Ovary (tissue), 9 donors: ENCODE data around the gene ZNF593. TPM values are rescaled to one million over a fixed set of nuclear protein-coding genes. Genes with fewer than 3 reads are reported as not detected.

ENCODE experiments used
- DNase-seq, 5 donors: peaks; one replicate each; pipeline ENCODE4 v3.0.0-alpha.2; 2019 to 2020
- H3K27ac ChIP-seq, 2 donors: fragments of 200-600 bp; one replicate each; pipeline versions ENCODE4 v1.5.1 to v1.8.0; 2019 to 2022
- H3K27me3 ChIP-seq: fragments of 200-600 bp; one replicate; pipeline ENCODE4 v1.8.0; 2022
- H3K36me3 ChIP-seq: fragments of 200-600 bp; sonication (generic); one replicate; pipeline ENCODE4 v1.5.1; 2019
- H3K4me1 ChIP-seq: one replicate; pipeline ENCODE4 v1.8.1; 2013; ENCODE audit warnings: mild to moderate bottlenecking, moderate library complexity; ENCODE audit not compliant: insufficient read depth
- H3K4me3 ChIP-seq: fragments of 200-600 bp; sonication (generic); one replicate; pipeline ENCODE4 v1.5.1; 2017
- H3K9me3 ChIP-seq, 2 donors: fragments of 200-600 bp in 1 of 2; sonication (generic) in 1 of 2; one replicate each; pipeline versions ENCODE4 v1.5.1 to v1.8.1; 2013 to 2019; ENCODE audit warnings: mild to moderate bottlenecking in 1 of 2, moderate library complexity in 1 of 2
- EP300 ChIP-seq: sonication (generic); formaldehyde crosslinking; IDR thresholded peaks from one replicate; pipeline ENCODE4 v1.6.1; 2017; ENCODE audit warnings: antibody characterized with exemption
- POLR2A ChIP-seq: fragments of 450-650 bp; IDR thresholded peaks from one replicate; pipeline ENCODE4 v1.6.1; 2017; ENCODE audit warnings: antibody characterized with exemption, mild to moderate bottlenecking, moderate library complexity
- WGBS, 3 donors: extraction: QIAGEN DNeasy Blood & Tissue Kit in 1 of 3; methylation state at CpG; one replicate each; pipeline versions ENCODE4 v1.1.5 to v1.1.7; 2013 to 2017; 5-methylcytosine and 5-hydroxymethylcytosine counted together
- intact Hi-C, 4 donors: fragments of 100-400 bp; cut with DNase I; formaldehyde crosslinking; loops; one replicate each; pipeline versions ENCODE4 v1.11.0 to v1.15.1; 2022 to 2023
- polyA plus RNA-seq, 2 donors: library from polyadenylated mRNA; stranded (reverse); fragments of 200-250 nt in 1 of 2; fragments of 350-450 nt in 1 of 2; fragmentation: Illumina TruSeq in 1 of 2; extraction: RNeasy Lipid Tissue Mini Kit (QIAGEN cat#74804) in 1 of 2; gene quantifications; one replicate each; pipeline ENCODE4 v1.2.3, GENCODE V29; 2013 to 2014
- total RNA-seq, 7 donors: library from RNA; depleted of rRNA in 2 of 7; stranded (reverse); fragments of >200 nt in 2 of 7; fragmentation: NEBNext Ultra II Directional in 3 of 7; extraction: Animal tissue kit (Norgen Biotek cat#: 25700) in 3 of 7; gene quantifications; one replicate each; pipeline versions ENCODE4 v1.1.0 to v1.2.4, GENCODE V29; 2016 to 2023
- TF ChIP-seq, protein P1 (sequence below), 3 donors: fragments of 450-650 bp in 2 of 3; fragments of 200-600 bp in 1 of 3; IDR thresholded peaks; one replicate each; pipeline versions ENCODE4 v1.5.1 to v1.8.0; 2016 to 2022; ENCODE audit warnings: antibody characterized with exemption in 3 of 3, mild to moderate bottlenecking in 1 of 3
- donor health status: DM: no; HTN: no; CAD: no; lungs with moderate emphysema.
- donor health status: DM: no; HTN: no; CAD: no.
- donor health status: Bipolar disorder and iron deficiency.
- donor health status: DM: yes; HTN: yes; CAD: no.
- donor health status: DM: no; HTN: no; CAD: no.
- donor health status: DM: yes; HTN: yes; CAD: no.

ZNF593 gene
- total and polyA plus RNA-seq, 9 donors: 1.8 to 62.5 (median 36.5) TPM

DNA sequence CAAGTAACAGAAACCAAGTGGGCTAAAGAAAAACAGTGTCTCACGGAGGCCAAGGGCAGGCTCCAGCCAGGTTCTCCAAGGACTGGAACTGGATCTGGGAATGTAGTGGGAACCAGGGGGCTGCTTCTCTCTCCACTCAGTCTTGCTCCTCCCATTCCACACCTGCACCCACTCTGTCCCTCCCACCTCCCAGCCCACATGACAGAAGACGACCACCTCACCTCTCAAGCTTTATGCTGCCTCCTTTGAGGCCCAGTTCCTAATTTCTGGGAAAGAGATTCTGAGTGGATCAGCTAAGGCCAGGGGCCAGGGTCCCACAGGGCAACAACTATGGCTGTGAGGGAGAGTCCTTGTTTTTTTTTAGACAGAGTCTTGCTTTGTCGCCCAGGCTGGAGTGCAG is 45.5 kb downstream of the ZNF593 start:
- no peaks in the 10 kb centered on the region for H3K27me3 ChIP-seq
- 46 to 56% (median 51%) methylated on average over 3 of the region's 3 CpGs for WGBS, 3 donors
- no peaks in the 10 kb centered on the region for H3K9me3 ChIP-seq
- H3K4me1 ChIP-seq: no peaks in the 10 kb centered on the region
- no peak overlapping the region for H3K27ac ChIP-seq
- intact Hi-C loops: no loop called here
- no peak overlapping the region for H3K4me3 ChIP-seq
- DNase-seq: no peak
- no peak for TF ChIP-seq EP300
- TF ChIP-seq POLR2A: no peak
- TF ChIP-seq, protein P1, sequence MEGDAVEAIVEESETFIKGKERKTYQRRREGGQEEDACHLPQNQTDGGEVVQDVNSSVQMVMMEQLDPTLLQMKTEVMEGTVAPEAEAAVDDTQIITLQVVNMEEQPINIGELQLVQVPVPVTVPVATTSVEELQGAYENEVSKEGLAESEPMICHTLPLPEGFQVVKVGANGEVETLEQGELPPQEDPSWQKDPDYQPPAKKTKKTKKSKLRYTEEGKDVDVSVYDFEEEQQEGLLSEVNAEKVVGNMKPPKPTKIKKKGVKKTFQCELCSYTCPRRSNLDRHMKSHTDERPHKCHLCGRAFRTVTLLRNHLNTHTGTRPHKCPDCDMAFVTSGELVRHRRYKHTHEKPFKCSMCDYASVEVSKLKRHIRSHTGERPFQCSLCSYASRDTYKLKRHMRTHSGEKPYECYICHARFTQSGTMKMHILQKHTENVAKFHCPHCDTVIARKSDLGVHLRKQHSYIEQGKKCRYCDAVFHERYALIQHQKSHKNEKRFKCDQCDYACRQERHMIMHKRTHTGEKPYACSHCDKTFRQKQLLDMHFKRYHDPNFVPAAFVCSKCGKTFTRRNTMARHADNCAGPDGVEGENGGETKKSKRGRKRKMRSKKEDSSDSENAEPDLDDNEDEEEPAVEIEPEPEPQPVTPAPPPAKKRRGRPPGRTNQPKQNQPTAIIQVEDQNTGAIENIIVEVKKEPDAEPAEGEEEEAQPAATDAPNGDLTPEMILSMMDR (IDR thresholded peaks at IDR 0.05): no peak
- no peaks in the 10 kb centered on the region for H3K36me3 ChIP-seq

DNA sequence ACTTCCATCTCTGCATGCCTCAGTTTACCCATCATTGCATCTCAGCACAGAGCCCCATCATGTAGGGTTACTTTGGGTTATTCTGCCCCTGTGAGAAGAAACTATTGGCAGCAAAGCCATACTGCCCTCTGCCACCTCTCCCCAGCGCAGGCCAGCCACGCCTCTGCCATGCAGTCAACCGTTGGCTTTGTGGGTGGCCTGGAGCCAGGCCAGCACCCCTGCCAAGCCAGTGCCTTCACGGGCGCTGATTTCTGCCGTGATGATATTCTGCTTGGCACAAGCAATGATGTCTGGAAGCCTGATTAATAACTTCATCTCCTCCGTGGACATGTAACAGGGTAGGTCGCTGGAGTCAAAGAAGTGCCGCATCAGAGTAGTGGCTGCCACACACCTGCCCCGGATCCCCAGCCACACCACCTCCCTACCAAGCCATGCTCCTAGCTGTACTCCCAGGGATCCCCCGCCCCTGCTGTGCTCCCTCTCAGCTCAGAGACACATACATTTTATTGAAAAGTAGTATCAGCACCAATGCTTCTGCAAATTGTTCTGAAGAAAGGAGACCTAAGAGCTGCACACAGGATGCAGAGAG is 49.3 kb downstream of the ZNF593 start:
- Histone ChIP-seq H3K4me3 (no peak overlapping the region), H3K27me3 (no peaks in the 10 kb centered on the region), H3K27ac (no peak overlapping the region), H3K9me3 (no peaks in the 10 kb centered on the region), H3K4me1 (no peaks in the 10 kb centered on the region), H3K36me3 (no peaks in the 10 kb centered on the region)
- TF ChIP-seq, protein P1 (IDR thresholded peaks at IDR 0.05): no peak
- no peak for TF ChIP-seq EP300
- TF ChIP-seq POLR2A: no peak
- WGBS, 3 donors: 59 to 75% (median 68%) methylated on average over 11 of the region's 11 CpGs
- no peak for DNase-seq
- intact Hi-C loops: no loop called here

Other genes with a start within 250 kb of the ZNF593 start
- gene PAFAH2, start 171.8 kb upstream of the ZNF593 start, total RNA-seq: 10 to 100 TPM in 1 of 7 donors, 1 to 10 TPM in 6; 4.6 to 10.2 (median 6.1) TPM
- gene PAFAH2, start 171.8 kb upstream of the ZNF593 start, polyA plus RNA-seq: 10 to 100 TPM in 1 of 2 donors, 1 to 10 TPM in 1; 3.4 to 12.1 TPM
- 1 to 10 TPM; 1.7 to 4.5 (median 3.7) TPM for gene EXTL1, start 148.1 kb upstream of the ZNF593 start, total RNA-seq
- gene EXTL1, start 148.1 kb upstream of the ZNF593 start, polyA plus RNA-seq: 1 to 10 TPM in 1 of 2 donors, under 1 TPM in 1; 0.47 to 1.5 TPM
- under 1 TPM in 4 of 7 donors, not detected in 3; 0.11 to 0.80 (median 0.17) TPM for gene SLC30A2, start 123.8 kb upstream of the ZNF593 start, total RNA-seq
- gene SLC30A2, start 123.8 kb upstream of the ZNF593 start, polyA plus RNA-seq: not detected
- 1 to 10 TPM in 1 of 7 donors, under 1 TPM in 1, not detected in 5; 0.12 to 1.6 TPM for gene TRIM63, start 102.3 kb upstream of the ZNF593 start, total RNA-seq
- under 1 TPM; 0.06 to 0.27 TPM for gene TRIM63, start 102.3 kb upstream of the ZNF593 start, polyA plus RNA-seq
- gene PDIK1L, start 58.1 kb upstream of the ZNF593 start, total RNA-seq: 10 to 100 TPM in 5 of 7 donors, 1 to 10 TPM in 2; 5.7 to 16.5 (median 12.3) TPM
- 1 to 10 TPM; 4.5 to 4.6 TPM for gene PDIK1L, start 58.1 kb upstream of the ZNF593 start, polyA plus RNA-seq
- 1 to 10 TPM in 6 of 7 donors, under 1 TPM in 1; 0.91 to 4.9 (median 2.1) TPM for gene FAM110D, start 10.8 kb upstream of the ZNF593 start, total RNA-seq
- 1 to 10 TPM; 1.6 to 3.0 TPM for gene FAM110D, start 10.8 kb upstream of the ZNF593 start, polyA plus RNA-seq
- not detected for gene C1orf232, start 945 bp upstream of the ZNF593 start, total RNA-seq
- gene C1orf232, start 945 bp upstream of the ZNF593 start, polyA plus RNA-seq: not detected
- gene ZNF593OS, start 1.9 kb downstream of the ZNF593 start, total RNA-seq: not detected
- under 1 TPM in 1 of 2 donors, not detected in 1; 0.54 TPM for gene ZNF593OS, start 1.9 kb downstream of the ZNF593 start, polyA plus RNA-seq
- gene CNKSR1, start 7.6 kb downstream of the ZNF593 start, total RNA-seq: 10 to 100 TPM in 1 of 7 donors, 1 to 10 TPM in 6; 2.9 to 16.8 (median 6.3) TPM
- 1 to 10 TPM in 1 of 2 donors, under 1 TPM in 1; 0.73 to 1.7 TPM for gene CNKSR1, start 7.6 kb downstream of the ZNF593 start, polyA plus RNA-seq
- not detected for gene CATSPER4, start 20.7 kb downstream of the ZNF593 start, total RNA-seq
- gene CATSPER4, start 20.7 kb downstream of the ZNF593 start, polyA plus RNA-seq: not detected
- 1 to 10 TPM; 2.3 to 8.4 (median 4.0) TPM for gene CEP85, start 64.3 kb downstream of the ZNF593 start, total RNA-seq
- 1 to 10 TPM; 2.0 to 4.4 TPM for gene CEP85, start 64.3 kb downstream of the ZNF593 start, polyA plus RNA-seq
- gene SH3BGRL3, start 110.2 kb downstream of the ZNF593 start, total RNA-seq: 100 to 1,000 TPM in 1 of 7 donors, 10 to 100 TPM in 6; 18.6 to 117 (median 58.3) TPM
- 100 to 1,000 TPM in 1 of 2 donors, 10 to 100 TPM in 1; 57.8 to 242 TPM for gene SH3BGRL3, start 110.2 kb downstream of the ZNF593 start, polyA plus RNA-seq
- 10 to 100 TPM; 17.3 to 37.0 (median 28.8) TPM for gene UBXN11, start 136.7 kb downstream of the ZNF593 start, total RNA-seq
- gene UBXN11, start 136.7 kb downstream of the ZNF593 start, polyA plus RNA-seq: 10 to 100 TPM in 1 of 2 donors, 1 to 10 TPM in 1; 3.6 to 25.1 TPM
- 1 to 10 TPM in 6 of 7 donors, not detected in 1; 1.3 to 6.2 (median 2.9) TPM for gene CD52, start 148.1 kb downstream of the ZNF593 start, total RNA-seq
- 10 to 100 TPM in 1 of 2 donors, 1 to 10 TPM in 1; 7.1 to 45.5 TPM for gene CD52, start 148.1 kb downstream of the ZNF593 start, polyA plus RNA-seq
- 1 to 10 TPM in 1 of 7 donors, under 1 TPM in 1, not detected in 5; 0.23 to 2.3 TPM for gene CRYBG2, start 184.2 kb downstream of the ZNF593 start, total RNA-seq
- under 1 TPM in 1 of 2 donors, not detected in 1; 0.11 TPM for gene CRYBG2, start 184.2 kb downstream of the ZNF593 start, polyA plus RNA-seq
- gene ZNF683, start 202.8 kb downstream of the ZNF593 start, total RNA-seq: under 1 TPM in 3 of 7 donors, not detected in 4; 0.28 to 0.50 (median 0.41) TPM
- under 1 TPM in 1 of 2 donors, not detected in 1; 0.15 TPM for gene ZNF683, start 202.8 kb downstream of the ZNF593 start, polyA plus RNA-seq
- 1 to 10 TPM in 1 of 7 donors, not detected in 6; 1.3 TPM for gene LIN28A, start 240.9 kb downstream of the ZNF593 start, total RNA-seq
- not detected for gene LIN28A, start 240.9 kb downstream of the ZNF593 start, polyA plus RNA-seq